ENCODE data around the gene RIMS3.

The RIMS3 gene

DNA sequence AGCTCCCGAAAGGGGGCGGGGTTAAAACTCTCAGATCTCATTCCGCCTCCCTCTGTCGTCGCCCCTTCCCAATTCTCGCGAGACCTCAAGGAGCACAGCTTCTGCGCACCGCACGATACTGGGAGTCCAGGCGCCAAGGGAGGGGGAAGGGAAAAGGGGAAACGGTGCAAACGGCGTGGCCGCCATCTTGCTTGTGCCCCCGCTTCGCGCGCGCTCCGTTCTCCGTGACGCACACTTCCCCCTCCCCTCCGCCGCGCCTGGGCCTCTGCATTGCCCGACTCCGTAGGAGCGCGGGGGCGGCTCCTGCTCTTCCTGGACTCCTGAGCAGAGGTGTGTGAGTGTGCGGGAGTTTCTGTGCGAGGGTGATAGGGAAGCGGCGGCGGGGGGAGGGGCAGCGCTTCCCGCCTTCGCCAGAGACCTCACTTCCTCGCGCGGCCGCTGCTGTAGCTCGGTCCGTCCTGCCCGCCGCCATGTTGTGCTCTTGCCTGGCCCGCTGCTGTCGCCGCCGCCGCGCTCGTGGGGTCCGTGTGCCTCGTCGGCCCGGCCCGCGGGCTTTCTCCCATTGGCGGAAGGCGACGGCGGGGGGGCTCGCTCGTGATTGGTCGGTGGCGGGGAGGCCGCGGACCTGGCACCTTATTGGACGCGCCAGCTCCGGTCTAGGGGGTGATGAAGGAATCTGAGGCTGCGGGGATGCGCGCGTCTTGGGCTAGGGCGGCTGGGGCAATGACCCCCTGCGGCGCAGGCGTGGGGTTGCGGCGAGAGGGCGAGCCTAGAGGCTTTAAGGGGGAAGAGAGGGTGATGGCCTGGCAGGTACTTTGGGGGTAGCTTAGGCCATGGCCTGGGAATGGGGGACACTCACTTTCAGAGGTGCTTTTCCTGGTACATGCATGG lies 26.3 kb upstream of the RIMS3 start, which contains the start of gene NFYC:
TSS of gene NFYC (plus strand) at position 167 of the 891 bp plus-strand sequence. CDS start 47,140 bp downstream, outside the sequence.
- DNase-seq: peak; percentile 97

DNA sequence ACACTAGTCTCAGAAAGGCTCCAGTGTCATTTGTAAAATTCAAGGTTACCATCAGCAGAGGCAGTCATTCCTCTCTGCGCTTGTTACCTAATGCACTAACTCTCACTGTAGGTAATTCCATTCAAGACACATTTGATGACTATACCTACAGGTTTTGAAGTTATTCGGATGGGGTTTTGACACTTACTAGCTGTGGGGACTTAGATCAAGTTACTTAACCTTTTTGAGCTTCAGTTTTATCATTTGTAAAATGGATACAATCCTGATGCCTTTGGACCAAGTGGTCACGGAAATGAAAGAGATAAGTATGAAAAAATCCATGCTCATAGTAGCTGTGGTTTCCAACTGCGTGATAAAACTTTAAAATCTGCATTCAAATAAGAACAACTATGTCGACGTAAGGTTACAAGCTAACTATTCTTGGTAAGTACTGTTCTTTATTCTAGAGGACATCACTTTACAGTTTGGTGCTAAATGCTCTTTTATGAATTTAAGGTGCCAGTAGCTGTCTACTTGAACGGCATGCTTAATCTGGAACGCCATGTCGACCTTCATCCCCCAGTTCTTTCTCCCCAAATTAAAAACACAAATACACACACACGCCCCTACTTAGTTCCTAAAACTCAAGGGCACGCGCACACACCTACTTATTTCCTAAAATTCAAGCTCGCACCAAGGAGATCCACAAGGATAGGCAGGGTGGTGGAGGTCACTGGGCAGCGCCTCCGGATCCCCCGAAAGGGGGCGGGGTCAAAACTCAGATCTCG lies 25.5 kb upstream of the RIMS3 start:
- no peak for DNase-seq

DNA sequence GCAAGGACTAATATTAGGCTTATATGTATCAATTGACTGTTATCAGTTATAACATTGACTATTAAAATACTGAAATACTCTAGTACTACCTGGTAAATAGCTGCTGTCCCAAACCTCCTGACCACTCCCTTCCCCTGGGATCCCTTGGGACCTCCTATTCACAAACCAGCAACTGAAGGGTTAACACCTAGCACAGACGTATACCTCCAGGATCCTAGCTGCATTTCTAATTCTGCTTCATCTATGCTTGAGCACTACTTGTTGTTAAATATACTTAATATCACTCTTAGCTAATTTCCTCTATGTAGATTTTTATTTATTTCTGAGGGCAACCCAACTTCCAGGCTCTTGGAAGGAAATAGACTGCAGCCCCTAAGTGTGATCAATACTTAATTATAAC lies 24.3 kb upstream of the RIMS3 start:
- DNase-seq: no peak

DNA sequence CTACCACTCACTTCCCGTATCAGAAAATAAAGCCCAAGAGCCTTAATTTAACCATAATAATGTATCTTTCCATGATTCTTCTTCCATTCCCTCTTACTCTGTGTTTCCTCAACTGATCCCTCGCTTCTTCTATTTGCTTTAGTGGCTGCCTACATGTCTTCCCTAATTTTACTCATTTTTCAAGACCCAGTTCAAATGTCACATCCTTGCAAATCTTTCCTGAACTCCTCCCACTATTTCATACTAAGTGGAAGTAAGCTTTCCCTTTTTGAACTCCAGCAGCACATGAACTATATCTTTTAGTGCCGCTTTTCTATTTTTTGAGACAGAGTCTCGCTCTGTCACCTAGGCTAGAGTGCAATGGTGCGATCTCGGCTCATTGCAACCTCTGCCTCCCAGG lies 22.2 kb upstream of the RIMS3 start:
- DNase-seq: no peak

DNA sequence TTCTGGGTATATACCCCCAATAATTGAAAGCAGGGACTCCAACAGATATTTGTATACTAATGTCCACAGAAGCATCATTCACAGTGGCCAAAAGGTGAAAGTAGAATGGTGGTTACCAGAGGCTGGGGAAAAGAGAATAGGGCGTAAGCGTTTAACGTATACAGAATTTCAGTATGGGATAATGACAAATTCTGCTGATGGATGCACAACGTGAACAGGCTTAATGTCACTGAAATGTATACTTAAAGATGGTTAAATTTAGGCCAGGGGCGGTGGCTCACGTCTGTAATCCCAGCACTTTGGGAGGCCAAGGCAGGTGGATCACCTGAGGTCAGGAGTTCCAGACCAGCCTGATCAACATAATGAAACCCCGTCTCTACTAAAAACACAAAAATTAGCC lies 21.6 kb upstream of the RIMS3 start:
- no peak for DNase-seq

DNA sequence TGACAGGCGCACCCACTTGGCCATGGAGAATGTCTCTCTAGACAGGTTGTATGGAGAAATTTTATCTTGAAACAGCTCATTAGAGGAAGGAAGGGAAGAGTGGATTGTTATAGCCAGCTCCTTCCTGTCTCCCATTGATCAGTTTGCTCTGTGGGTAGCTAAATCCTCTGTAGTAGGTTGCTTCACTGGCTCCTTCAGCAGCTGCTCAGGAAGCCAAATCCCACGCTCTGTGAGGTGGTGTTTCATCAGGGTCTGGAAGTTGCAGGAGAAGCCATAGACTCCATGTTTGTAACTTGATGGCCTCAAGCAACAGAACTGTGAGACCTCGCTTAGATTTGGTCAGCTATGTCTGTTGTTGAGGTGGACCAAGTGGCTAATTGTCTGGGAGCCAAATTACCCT lies 19.2 kb upstream of the RIMS3 start:
- DNase-seq: no peak

DNA sequence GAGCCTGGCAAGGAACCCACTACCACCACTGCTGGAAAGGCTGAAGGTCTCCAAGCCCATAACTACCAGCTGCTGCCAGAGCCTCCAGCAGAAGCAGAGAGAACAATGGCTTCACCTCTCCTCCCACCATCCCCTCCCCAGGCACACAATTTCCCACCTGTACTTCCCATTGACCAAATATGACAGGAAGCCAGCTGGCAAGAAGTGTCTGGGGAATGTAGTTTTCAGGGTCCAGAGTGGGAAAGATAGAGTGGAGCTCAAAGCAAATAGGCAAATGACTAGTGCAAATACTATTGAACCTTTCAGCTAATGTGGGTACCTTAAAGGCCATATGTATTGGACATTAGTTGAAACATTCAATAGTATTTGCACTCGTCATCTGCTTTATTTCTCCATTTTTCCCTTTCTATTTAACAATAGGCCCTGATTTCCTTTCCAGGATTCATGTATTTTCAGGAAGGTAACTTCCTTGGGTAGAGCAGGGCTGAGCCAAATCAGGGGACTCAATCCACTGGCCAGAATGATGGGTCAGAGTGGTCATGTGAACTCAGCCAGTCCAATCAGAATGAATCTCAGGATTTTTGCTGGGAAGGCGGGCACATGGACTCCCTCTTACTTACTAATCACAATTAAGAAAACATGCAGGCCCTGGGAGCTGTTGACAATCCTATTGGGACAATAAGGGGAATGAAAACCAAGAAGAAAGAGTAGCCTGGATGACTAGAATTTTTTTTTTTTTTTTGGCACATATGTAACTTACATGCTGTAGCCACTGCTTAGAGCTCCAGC lies 13.9 kb upstream of the RIMS3 start:
- DNase-seq: no peak

DNA sequence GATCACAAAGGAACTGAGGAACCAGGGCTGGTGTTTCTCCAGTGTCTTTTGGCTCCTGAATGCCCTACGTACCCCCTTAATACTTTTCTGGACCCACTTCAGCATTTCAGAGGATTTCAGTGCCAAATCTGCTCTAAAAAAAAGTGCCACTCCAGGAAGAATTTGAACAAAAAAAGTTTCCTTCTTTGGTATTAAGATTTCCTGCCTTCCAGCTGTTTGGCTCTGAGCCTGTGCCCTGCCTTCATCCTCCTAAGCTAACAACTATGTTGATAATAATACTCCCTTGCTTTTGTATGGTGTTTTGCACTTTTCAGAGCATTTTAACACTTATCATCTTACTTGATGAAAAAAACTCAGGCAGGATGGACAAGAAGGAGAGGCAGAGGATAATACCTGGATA lies 11.0 kb upstream of the RIMS3 start:
- no peak for DNase-seq

DNA sequence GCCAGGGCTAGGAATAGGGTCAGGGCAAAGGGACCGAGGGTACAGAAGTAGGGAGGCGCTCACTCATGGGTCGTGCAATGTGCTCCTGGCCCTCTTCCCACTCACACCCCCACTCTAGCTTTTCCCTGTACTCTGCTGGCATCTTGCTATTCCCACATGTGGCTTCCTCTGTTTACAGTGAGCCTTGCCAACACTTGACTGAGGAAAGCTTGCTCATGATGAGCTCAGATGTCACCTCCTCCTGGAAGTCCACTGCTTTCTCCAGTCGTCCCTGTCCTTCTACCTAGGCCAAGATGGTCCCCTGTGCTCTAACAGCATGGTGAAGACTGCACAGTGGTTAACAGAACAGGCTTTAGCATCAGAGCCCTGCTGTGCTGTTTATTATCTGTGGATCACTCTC lies 8.0 kb upstream of the RIMS3 start:
- DNase-seq: no peak

DNA sequence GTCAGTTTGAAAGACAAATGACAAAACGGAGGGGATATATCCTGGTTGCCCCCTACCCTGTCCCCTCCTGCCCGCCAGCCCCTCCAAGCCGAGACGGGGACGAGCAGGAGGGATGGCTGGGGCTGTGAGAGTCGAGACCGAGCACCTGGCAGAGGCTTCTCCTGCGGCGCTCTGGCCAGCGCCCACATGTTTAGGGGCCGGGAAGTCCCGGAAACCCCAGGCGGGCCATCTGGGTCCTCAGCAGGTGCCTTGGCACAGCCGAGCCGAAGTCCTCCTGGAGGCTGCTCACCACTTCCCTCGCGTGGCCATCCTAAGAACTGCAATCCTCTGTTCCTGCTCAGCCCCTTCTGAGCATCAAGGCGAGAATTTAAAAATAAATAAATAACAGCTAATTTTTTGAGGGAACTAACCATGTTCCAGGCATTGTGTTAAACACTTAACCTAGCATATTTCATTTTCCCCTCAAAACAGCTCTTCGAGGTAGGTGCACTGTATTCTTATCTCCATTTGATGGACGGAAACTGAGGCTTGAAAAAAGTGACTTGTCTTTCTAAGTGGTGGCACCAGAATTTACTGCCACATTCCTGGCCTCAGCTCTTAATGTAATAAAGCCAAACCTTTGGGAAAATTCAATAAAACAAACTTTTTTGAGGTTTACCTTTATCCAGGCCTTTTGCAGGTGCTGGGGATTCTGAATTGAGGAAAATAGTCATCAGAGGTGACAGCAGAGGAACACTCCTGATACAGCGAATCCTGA lies 3.5 kb upstream of the RIMS3 start:
- peak; percentile 75 for DNase-seq

DNA sequence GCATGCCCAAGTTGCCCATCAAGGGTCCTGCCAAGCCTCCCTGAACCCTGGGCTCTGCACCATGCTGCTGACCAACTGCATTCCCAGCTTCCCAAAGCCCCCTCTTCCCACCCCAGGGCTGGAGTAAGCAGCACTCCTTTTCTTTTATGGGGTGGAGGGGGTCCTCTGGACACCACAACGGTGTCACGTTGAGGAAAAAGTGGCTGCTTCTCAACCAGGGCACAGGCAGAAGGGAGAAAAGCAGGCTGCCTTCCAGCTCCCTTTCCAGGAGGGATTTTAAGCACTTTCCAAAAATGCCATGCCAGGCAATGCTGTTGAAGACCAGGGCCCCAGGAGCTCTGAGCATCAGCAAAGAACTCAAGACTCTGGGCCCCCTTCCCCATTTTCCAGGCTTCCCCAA lies 691 bp downstream of the RIMS3 start:
- no peak for DNase-seq

DNA sequence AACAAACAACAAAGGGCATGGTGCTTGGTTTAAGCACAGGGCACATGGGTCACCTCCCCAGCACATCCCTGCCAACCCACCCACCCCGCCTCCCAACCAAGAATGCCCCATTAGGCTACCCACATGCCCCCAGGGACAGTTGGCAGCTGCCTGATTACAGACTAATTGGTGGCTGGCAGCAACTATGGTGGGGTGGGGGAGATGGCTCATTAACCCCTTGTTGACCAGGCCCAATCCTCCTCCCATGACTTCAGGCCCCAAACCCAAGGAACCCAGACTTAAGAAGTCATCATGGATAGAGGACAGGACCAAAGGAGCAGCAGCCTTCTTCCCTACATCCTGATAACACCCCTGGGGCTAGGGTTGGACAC lies 1.3 kb downstream of the RIMS3 start:
- DNase-seq: no peak

DNA sequence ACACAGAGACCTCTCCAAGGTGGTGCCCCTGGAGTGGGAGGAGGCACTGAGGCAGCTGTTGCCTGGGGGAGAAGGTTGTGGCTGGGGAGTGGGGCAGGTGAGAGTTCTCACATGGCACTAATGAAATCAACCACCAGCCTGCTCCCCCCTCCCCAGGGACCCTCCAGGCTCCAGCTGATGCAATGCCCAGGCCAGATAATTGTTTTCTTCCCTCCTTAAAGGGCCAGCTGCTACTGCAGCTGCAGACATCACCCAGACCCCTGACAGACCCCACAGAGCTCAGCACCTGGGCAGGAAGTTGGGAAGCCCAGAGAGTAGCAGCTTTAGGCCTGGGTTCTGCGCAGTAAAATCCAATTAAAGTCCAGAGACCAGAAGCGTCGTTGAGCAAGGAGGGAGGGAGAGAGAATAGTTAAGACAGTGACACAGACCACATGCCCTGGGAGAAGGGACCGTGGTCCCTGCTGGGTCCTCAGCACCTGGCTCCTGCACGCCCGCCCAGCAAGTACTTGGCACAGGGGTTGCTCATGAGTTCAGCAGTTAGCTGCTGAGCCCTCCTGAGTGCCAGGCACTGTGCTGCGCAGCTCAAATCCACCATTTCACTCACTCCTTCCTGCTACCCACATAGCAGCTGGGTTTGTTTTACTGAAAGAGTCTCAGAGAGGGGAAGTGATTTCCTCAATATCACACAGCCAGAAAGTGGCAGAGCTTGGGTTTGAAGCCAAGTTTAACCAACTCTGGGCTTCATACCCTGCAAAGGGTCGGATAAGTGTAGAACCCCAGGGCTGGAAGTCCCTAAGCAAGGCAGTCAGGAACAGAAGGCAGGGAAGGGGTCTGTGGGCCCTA lies 1.9 kb downstream of the RIMS3 start:
- DNase-seq: peak; percentile 26

DNA sequence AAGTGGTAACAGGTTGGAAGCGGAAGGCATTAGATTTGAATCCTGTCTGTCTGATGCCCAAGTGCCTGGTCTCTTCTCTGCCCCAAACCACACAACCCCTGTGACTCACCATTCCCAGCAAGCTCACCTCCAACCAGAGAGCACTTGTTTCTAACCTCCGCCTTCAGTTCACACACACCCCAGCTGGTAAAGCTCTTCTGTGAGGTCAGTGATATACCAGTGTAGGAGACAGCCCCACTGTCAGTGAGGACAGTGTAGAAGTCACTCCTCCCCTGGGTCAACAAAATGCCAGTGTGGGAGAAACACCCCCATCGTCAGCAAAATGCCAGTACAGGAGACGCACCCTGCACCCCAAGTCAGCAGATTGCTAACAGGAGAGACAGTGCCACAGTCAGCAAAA lies 2.6 kb downstream of the RIMS3 start:
- DNase-seq: no peak

DNA sequence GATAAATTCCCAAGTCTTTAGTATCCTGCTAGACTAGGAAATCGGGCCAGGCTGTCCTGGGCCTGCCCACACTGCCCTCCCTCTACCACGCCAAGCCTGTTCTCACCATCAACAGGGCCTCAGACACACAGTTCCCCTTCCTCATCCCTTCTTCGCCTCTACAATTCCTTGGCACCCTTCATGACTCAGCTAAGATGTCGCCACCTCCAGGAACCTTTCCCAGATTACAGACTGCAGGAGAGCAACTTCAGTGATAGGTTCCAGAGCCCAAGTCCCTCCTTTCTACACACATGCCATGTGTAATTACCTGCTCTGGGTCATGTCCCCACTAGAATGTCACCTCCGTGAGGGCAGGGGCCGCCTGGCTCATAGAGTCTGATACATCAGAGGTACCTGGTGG lies 3.3 kb downstream of the RIMS3 start:
- DNase-seq: no peak

DNA sequence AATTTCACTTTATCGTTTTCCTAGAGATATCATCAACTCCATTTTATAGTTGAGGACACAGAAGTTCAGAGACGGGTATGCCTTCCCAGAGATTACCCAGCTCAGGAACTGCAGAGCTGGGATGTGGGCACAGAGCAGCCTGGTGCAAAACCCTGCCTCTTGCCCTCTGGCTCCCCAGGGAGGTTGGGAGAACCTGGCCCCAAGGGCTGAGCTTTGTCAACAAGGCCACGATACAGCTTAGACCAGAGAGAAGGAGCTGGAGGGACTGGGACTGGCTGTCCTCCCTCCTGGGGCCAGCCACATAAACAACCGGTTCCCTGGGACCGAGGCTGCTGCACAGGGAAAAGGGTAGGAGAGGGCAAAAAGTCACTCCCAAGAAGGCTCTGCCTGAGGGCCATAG lies 3.8 kb downstream of the RIMS3 start:
- DNase-seq: no peak

DNA sequence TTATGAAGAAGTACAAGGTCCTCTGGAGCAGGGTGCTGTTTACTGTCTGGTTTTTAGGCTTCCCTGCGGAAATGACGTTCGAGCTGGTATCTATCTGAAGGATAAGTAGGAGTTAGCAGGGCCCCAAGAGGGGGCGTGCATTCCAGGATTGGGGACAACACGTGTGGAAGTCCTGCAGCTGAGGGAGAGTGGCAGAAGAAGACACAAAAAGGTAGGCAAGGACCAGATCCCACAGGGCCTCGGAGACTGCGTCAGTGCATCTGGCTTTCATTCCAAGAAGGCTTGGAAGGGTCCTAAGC lies 5.9 kb downstream of the RIMS3 start:
- no peak for DNase-seq

DNA sequence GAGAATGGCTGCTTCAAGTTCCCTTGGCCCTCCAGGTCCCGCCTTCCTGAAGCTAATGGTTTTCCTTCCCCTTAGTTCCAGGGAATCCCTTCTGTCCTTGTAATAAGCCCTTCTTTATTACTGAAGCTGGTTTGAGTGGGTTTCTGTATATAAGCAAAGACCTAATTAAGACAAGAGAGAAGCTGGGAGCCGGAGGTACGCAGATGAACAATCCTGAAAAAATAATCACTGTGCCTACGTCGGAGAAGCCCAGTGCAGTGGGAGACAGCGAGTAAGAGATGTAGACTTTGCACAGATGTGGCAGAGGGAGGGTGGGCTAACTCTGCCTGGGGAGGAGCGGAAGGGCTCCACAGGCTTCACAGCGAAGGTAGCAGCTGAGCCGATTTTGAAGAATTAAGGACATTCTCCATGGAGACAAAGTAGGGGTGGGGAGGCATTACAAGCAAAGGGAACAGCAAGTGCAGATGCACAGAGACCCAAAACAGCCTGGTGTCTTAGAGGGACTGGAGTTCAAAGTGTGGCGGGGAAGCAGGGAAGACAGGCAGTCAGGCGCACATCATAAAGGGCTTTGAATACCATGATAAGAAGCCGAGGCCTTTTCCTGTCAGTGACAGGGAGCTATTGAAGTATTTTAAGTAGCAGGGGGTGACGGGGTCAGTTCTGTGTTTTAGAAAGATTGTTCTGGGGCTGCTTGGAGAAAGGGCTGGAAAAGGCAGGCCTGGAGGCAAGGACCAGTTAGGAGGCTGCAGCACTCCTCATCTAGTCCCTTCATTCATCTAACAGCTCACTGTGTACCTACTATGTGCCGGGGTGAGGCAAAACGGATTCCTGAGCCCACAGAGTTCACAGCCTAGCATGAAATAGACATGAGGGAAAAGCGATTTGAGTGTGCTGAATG lies 6.5 kb downstream of the RIMS3 start:
- no peak for DNase-seq

DNA sequence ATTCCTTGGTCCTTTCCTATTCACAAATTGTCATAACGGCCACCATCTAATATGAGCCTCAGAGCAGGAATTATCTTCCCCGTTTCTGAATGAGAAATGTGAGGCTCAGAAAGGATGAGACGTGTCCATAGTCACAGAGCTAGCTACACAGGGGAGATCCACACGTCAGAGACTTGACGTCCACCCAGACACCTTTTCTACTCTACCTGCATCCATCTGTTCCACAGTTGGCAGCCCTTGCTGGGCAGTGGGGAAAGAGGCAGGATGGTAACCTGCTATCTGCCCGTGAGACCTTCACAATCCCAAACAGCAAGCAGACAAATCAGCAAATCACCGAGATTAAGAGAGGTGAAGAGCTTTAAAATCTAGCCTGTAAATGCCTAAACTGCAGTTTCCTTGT lies 8.4 kb downstream of the RIMS3 start:
- DNase-seq: no peak

DNA sequence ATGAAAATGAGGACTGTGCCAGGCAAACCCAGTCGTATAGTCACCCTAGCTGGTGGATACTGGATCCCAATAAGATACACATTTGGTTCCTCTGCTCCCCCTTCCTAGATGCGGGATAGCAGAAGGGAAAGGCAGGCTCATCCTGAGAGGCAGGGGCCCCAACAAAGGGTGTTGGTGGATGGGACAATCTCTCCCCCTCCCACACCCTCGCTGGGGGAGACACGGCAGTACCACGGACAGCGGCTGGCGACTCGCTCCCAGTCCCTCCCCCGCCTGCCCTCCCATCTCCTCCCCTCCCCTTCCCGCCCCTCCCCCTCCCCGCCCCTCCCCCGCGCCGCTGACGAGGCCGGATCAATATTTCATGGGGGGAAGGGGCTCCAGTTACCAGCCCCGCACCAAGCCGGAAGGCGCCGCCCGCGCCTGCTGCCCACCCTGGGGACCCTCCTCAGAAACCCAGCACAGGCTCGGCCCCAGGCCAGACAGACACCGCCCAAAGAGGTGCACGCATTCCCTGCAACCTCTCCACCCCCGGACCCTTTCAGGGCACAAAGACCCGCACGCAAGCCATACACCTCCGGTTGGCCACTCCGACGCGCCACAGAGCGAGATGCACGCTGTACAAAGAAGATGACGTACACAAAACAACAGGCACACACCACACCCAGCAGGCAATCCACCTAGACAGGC lies 11.5 kb downstream of the RIMS3 start:
- DNase-seq: no peak
